Transverse colon (tissue), 4 donors: Measurements from ENCODE around the gene ISG20L2. TPM values are rescaled to one million over a fixed set of nuclear protein-coding genes. Genes with fewer than 3 reads are reported as not detected.
A peak's percentile ranks its signal among the peaks of the same experiment; 100 is the strongest.

Experiments
- DNase-seq: peaks from one replicate; pipeline ENCODE4 v3.0.0-alpha.2; 2019
- H3K27ac ChIP-seq, 4 donors: fragments of 200-600 bp; sonication (generic); 2 replicates each; pipeline ENCODE4 v1.5.1; 2016 to 2018; ENCODE audit warnings: inconsistent platforms in 4 of 4
- H3K27me3 ChIP-seq: fragments of 200-600 bp; sonication (generic); 2 replicates; pipeline ENCODE4 v1.5.1; 2017; ENCODE audit warnings: inconsistent platforms
- H3K36me3 ChIP-seq, 4 donors: fragments of 200-600 bp; sonication (generic); 2 replicates each; pipeline ENCODE4 v1.5.1; 2017 to 2019; ENCODE audit warnings: inconsistent platforms in 4 of 4
- H3K4me1 ChIP-seq, 4 donors: fragments of 200-600 bp; sonication (generic); 2 replicates each; pipeline ENCODE4 v1.5.1; 2017 to 2020; ENCODE audit warnings: inconsistent platforms in 4 of 4
- H3K4me3 ChIP-seq, 4 donors: fragments of 200-600 bp; sonication (generic); 1 replicate in 1 of 4; 2 replicates in 3 of 4; pipeline versions ENCODE4 v1.5.1 to v1.6.1; 2017 to 2019; ENCODE audit warnings: inconsistent platforms in 4 of 4
- H3K9me3 ChIP-seq, 2 donors: fragments of 200-600 bp; sonication (generic); 2 replicates each; pipeline ENCODE4 v1.5.1; 2017 to 2019; ENCODE audit warnings: inconsistent platforms in 2 of 2
- CTCF ChIP-seq, 5 experiments: fragments of 200-600 bp in 3 of 5; fragments of 450-650 bp in 2 of 5; sonication (generic) in 3 of 5; IDR thresholded peaks; 1 replicate in 2 of 5; 2 replicates in 3 of 5; pipeline ENCODE4 v1.5.1; 2016 to 2017; ENCODE audit warnings: antibody characterized with exemption in 5 of 5, inconsistent platforms in 3 of 5, mild to moderate bottlenecking in 2 of 5, moderate library complexity in 1 of 5
- EP300 ChIP-seq: sonication (generic); formaldehyde crosslinking; IDR thresholded peaks from one replicate; pipeline ENCODE4 v1.6.1; 2017; ENCODE audit warnings: antibody characterized with exemption, low read depth
- POLR2A ChIP-seq: fragments of 450-650 bp; IDR thresholded peaks from one replicate; pipeline ENCODE4 v1.6.1; 2016; ENCODE audit warnings: antibody characterized with exemption, mild to moderate bottlenecking, moderate library complexity
- POLR2AphosphoS5 ChIP-seq, 3 donors: sonication (generic); formaldehyde crosslinking; IDR thresholded peaks; one replicate each; pipeline ENCODE4 v1.6.1; 2016; ENCODE audit warnings: antibody characterized with exemption in 3 of 3
- WGBS, 2 donors: methylation state at CpG; one replicate each; pipeline ENCODE4 v1.1.5; 2018; ENCODE audit warnings: low coverage in 1 of 2; 5-methylcytosine and 5-hydroxymethylcytosine counted together
- in situ Hi-C, 4 donors: fragments of 200-750 bp; cut with MboI; loops; one replicate each; pipeline versions ENCODE4 v1.15.0 to v1.15.1; 2017; ENCODE audit warnings: low sequenced_read_pairs in 3 of 4, low pct_ligation_motif_present in 1 of 4, low pct_unique_long_range_greater_than_20kb in 1 of 4
- intact Hi-C: fragments of 100-400 bp; cut with DNase I; formaldehyde crosslinking; loops from one replicate; pipeline ENCODE4 v1.15.1; 2023; ENCODE audit warnings: low total_unique reads
- total RNA-seq, 4 donors: library from RNA; depleted of rRNA; stranded (reverse); fragments of >200 nt; gene quantifications; one replicate each; pipeline ENCODE4 v1.1.0, GENCODE V29; 2016

Gene ISG20L2
- total RNA-seq, 4 donors from 2014 or later = 25.8 to 61.7 (median 33.1) TPM

DNA sequence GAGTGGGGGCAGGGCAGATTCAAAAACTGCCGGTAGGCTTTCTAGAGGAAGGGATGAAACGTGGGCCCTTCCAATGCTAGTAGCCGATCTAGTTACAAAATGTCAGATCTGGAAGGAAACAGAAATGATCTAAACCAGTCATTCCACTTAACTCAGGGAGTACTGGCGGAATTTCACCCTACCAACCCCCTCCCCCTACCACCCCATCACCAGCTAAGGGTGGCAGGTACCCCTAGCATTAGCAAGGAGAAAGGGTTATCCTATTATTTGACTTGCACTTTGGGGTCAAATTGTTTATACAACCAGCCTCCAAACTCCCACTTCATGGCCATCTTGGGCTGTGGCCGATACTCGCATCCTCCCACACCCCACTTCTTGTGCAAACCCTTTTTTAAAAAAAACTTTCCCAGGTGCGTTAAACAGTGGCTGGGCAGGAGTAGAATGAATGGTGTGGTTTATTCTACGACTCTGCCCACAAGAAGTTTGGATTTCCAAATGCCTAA, 13.0 kb upstream of the ISG20L2 start:
- peak overlapping the region in 2 of 4 donors; percentile 1 to 90 for H3K4me3 ChIP-seq
- in situ Hi-C loops (no loop called here), intact Hi-C loops (no loop called here)
- peaks cover 0 to 15% (median 4%) of the 10 kb centered on the region in 4 donors for H3K36me3 ChIP-seq
- WGBS, 2 donors = 44 to 46% methylated on average over 4 to 8 of the region's 8 CpGs
- no peak for DNase-seq
- peaks cover 17 to 33% (median 21%) of the 10 kb centered on the region in 4 donors for H3K4me1 ChIP-seq
- H3K27me3 ChIP-seq = no peaks in the 10 kb centered on the region
- peak overlapping the region; percentile 76 to 89 (median 84) for H3K27ac ChIP-seq
- TF ChIP-seq POLR2AphosphoS5 (IDR thresholded peaks at IDR 0.05) (no peak), EP300 (no peak), CTCF (IDR thresholded peaks at IDR 0.05) (no peak), POLR2A (no peak)
- no peaks in the 10 kb centered on the region for H3K9me3 ChIP-seq

- Histone ChIP-seq H3K4me3 (peak within 1 kb of the TSS; percentile 24 to 90 (median 61)), H3K27ac (peak within 1 kb of the TSS; percentile 76 to 89 (median 85)), H3K27me3 (no peaks in the 10 kb centered on the region), H3K36me3 (peaks cover 0 to 17% (median 4%) of the 10 kb centered on the region in 4 donors), H3K9me3 (no peaks in the 10 kb centered on the region), H3K4me1 (peaks cover 12 to 27% (median 15%) of the 10 kb centered on the region in 4 donors)
- in situ Hi-C loops = no loop called here
- peak; percentile 98 for DNase-seq
- TF ChIP-seq CTCF (IDR thresholded peaks at IDR 0.05) (no peak), POLR2A (peak; percentile 46), POLR2AphosphoS5 (IDR thresholded peaks at IDR 0.05) (peak; percentile 72 to 87 (median 74))
- intact Hi-C loops = no loop called here
- 0% methylated on average over 37 of the region's 38 CpGs; no CpG with 5 or more reads in 1 of the 2 donors for WGBS, 2 donors
These were observed 12.3 kb upstream of the ISG20L2 start, which contains the start of gene MRPL24 for GRCh38 chr1:156740741-156741480. MRPL24 (minus strand) TSS chr1:156741088; CDS start chr1:156738704, 2,384 bp downstream.

DNA sequence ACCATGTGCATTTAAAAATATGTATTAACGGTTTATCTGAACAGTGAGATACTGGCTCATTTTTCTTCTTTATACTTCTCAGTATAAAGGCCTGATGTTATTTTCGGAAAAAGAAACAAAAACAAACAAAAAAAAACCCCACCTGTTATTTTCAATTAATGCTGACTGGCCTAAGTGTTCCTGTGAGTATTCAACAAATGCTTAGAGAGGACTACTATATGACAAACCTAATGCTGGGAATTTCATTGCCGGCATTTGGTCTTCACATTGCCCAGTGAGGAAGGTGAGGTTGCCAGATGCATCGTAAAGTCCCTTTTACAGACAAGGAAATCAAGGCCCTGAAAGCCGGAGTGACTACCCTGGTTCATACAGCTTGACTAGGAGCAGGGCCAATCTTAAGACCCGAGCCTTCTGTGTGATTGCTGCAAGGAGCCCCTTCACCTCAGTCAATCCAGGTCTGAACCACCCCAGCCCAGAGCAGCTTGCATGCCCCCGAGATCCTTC, 11.7 kb upstream of the ISG20L2 start:
- Histone ChIP-seq H3K4me3 (peak overlapping the region; percentile 24 to 90 (median 61)), H3K9me3 (no peaks in the 10 kb centered on the region), H3K27me3 (no peaks in the 10 kb centered on the region), H3K4me1 (peaks cover 11 to 22% (median 12%) of the 10 kb centered on the region in 4 donors), H3K27ac (peak overlapping the region; percentile 76 to 89 (median 85)), H3K36me3 (peaks cover 0 to 17% (median 4%) of the 10 kb centered on the region in 4 donors)
- in situ Hi-C loops (no loop called here), intact Hi-C loops (no loop called here)
- 10 to 34% methylated on average over 2 to 7 of the region's 7 CpGs for WGBS, 2 donors
- TF ChIP-seq POLR2AphosphoS5 (IDR thresholded peaks at IDR 0.05) (no peak), POLR2A (no peak), EP300 (no peak), CTCF (IDR thresholded peaks at IDR 0.05) (no peak)
- no peak for DNase-seq

GRCh38 chr1:156738916-156739315, 10.3 kb upstream of the ISG20L2 start:
- peaks cover 0 to 21% (median 2%) of the 10 kb centered on the region in 4 donors for H3K36me3 ChIP-seq
- H3K27me3 ChIP-seq = no peaks in the 10 kb centered on the region
- no peak for DNase-seq
- 68% methylated on average over 2 of the region's 2 CpGs; no CpG with 5 or more reads in 1 of the 2 donors for WGBS, 2 donors
- in situ Hi-C loops (no loop called here), intact Hi-C loops (no loop called here)
- H3K27ac ChIP-seq = no peak overlapping the region
- H3K4me1 ChIP-seq = peaks cover 11 to 22% (median 12%) of the 10 kb centered on the region in 4 donors
- no peak overlapping the region for H3K4me3 ChIP-seq
- TF ChIP-seq EP300 = no peak
- no peak for TF ChIP-seq POLR2AphosphoS5 (IDR thresholded peaks at IDR 0.05)
- no peak for TF ChIP-seq CTCF (IDR thresholded peaks at IDR 0.05)
- TF ChIP-seq POLR2A = no peak
- no peaks in the 10 kb centered on the region for H3K9me3 ChIP-seq
